ENCODE data around the gene FGF12. TPM values are rescaled to one million over a fixed set of nuclear protein-coding genes. Genes with fewer than 3 reads are reported as not detected.

FGF12 gene
- polyA plus RNA-seq, 3 donors, result not detected

DNA sequence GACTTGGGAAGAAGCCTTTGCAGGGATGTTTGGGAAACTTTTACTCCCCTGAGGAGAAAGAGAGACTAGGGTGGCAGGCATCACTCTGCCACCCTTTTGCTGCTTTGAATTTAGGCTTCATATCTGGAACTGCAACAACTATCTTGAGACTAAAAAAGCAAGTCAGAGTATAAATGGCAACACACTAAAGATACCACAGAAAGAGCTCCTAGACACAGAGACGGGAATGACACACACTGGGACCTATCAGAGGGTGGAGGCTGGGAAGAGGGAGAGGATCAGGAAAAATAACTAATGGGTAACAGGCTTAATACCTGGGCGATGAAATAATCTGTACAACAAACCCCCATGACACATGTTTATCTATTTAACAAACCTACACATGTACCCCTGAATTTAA is 237.8 kb downstream of the FGF12 start:
- WGBS (ENCODE audit: insufficient coverage), result no CpG with 5 or more reads among the region's 2 CpGs
- intact Hi-C loops (cut with micrococcal nuclease), result no loop called here
- Mint-ChIP-seq H3K27ac (no peak overlapping the region), H3K9me3 (no peaks in the 10 kb centered on the region), H3K36me3 (no peaks in the 10 kb centered on the region), H3K4me3 (no peak overlapping the region), H3K27me3 (ENCODE audit: low read depth in 3 of 3) (no peaks in the 10 kb centered on the region), H3K4me1 (no peaks in the 10 kb centered on the region)
- TF ChIP-seq, protein P1, sequence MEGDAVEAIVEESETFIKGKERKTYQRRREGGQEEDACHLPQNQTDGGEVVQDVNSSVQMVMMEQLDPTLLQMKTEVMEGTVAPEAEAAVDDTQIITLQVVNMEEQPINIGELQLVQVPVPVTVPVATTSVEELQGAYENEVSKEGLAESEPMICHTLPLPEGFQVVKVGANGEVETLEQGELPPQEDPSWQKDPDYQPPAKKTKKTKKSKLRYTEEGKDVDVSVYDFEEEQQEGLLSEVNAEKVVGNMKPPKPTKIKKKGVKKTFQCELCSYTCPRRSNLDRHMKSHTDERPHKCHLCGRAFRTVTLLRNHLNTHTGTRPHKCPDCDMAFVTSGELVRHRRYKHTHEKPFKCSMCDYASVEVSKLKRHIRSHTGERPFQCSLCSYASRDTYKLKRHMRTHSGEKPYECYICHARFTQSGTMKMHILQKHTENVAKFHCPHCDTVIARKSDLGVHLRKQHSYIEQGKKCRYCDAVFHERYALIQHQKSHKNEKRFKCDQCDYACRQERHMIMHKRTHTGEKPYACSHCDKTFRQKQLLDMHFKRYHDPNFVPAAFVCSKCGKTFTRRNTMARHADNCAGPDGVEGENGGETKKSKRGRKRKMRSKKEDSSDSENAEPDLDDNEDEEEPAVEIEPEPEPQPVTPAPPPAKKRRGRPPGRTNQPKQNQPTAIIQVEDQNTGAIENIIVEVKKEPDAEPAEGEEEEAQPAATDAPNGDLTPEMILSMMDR (IDR thresholded peaks at IDR 0.05), result no peak
- Histone ChIP-seq H3K27me3 (ENCODE audit: control insufficient read depth in 2 of 2, insufficient read depth in 2 of 2, low read length in 2 of 2) (no peaks in the 10 kb centered on the region), H3K9me3 (replicated peaks in 1 of 2; ENCODE audit: control insufficient read depth in 1 of 2, insufficient read depth in 1 of 2, low read length in 2 of 2) (no peaks in the 10 kb centered on the region), H3K4me3 (replicated peaks in 1 of 3; ENCODE audit: low read depth in 2 of 3, low read length in 3 of 3) (no peak overlapping the region), H4K20me1 (ENCODE audit: insufficient read depth, low read length) (no peaks in the 10 kb centered on the region), H3K4me2 (replicated peaks; ENCODE audit: extremely low read depth, low read length, poor library complexity, severe bottlenecking) (no peak overlapping the region), H3K27ac (ENCODE audit: low read depth in 1 of 2, low read length in 2 of 2) (no peak overlapping the region), H3K9ac (ENCODE audit: insufficient read depth, low read length, poor library complexity, severe bottlenecking) (no peak overlapping the region), H3K36me3 (replicated peaks in 1 of 2; ENCODE audit: control insufficient read depth in 1 of 2, insufficient read depth in 2 of 2, low read length in 2 of 2) (no peaks in the 10 kb centered on the region), H2AFZ (ENCODE audit: insufficient read depth, low read depth, low read length, poor library complexity, severe bottlenecking) (no peak overlapping the region), H3K4me1 (ENCODE audit: control insufficient read depth in 1 of 2, insufficient read depth in 2 of 2, low read length in 2 of 2) (no peaks in the 10 kb centered on the region), H3K79me2 (ENCODE audit: insufficient read depth, low read length) (no peaks in the 10 kb centered on the region)
- no peak for DNase-seq

DNA sequence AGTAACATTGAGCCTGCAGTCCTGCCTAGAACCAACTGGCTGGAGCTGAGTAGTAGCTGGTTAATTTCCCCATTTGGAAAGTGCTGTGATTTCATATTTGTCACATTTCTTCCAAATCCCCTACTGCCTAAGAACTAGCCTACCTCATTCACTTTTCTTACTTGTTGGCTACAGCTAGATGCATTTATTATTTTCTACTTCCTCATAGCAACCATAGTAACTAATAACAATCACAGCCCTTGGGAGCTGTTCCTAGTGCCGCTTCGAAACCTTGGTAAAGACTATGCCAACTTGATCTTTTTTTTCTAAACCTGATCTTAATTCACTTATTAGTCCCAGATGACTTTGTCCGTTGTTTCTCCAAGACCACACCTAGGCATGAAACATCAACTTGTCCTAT is 240.3 kb downstream of the FGF12 start:
- no peak overlapping the region for H3K4me3 ChIP-seq (replicated peaks in 1 of 3; ENCODE audit: low read depth in 2 of 3, low read length in 3 of 3)
- no peaks in the 10 kb centered on the region for H3K36me3 ChIP-seq (replicated peaks in 1 of 2; ENCODE audit: control insufficient read depth in 1 of 2, insufficient read depth in 2 of 2, low read length in 2 of 2)
- Mint-ChIP-seq H3K4me3 (no peak overlapping the region), H3K4me1 (no peaks in the 10 kb centered on the region), H3K27me3 (ENCODE audit: low read depth in 3 of 3) (no peaks in the 10 kb centered on the region), H3K36me3 (no peaks in the 10 kb centered on the region), H3K9me3 (no peaks in the 10 kb centered on the region), H3K27ac (no peak overlapping the region)
- H3K4me2 ChIP-seq (replicated peaks; ENCODE audit: extremely low read depth, low read length, poor library complexity, severe bottlenecking), result no peak overlapping the region
- H4K20me1 ChIP-seq (ENCODE audit: insufficient read depth, low read length), result no peaks in the 10 kb centered on the region
- 87% methylated on average over 3 of the region's 3 CpGs for WGBS (ENCODE audit: insufficient coverage)
- no peaks in the 10 kb centered on the region for H3K4me1 ChIP-seq (ENCODE audit: control insufficient read depth in 1 of 2, insufficient read depth in 2 of 2, low read length in 2 of 2)
- H3K9me3 ChIP-seq (replicated peaks in 1 of 2; ENCODE audit: control insufficient read depth in 1 of 2, insufficient read depth in 1 of 2, low read length in 2 of 2), result no peaks in the 10 kb centered on the region
- no peak overlapping the region for H2AFZ ChIP-seq (ENCODE audit: insufficient read depth, low read depth, low read length, poor library complexity, severe bottlenecking)
- intact Hi-C loops (cut with micrococcal nuclease), result no loop called here
- H3K9ac ChIP-seq (ENCODE audit: insufficient read depth, low read length, poor library complexity, severe bottlenecking), result no peak overlapping the region
- no peaks in the 10 kb centered on the region for H3K27me3 ChIP-seq (ENCODE audit: control insufficient read depth in 2 of 2, insufficient read depth in 2 of 2, low read length in 2 of 2)
- TF ChIP-seq, protein P1 (IDR thresholded peaks at IDR 0.05), result no peak
- DNase-seq, result no peak
- no peak overlapping the region for H3K27ac ChIP-seq (ENCODE audit: low read depth in 1 of 2, low read length in 2 of 2)
- H3K79me2 ChIP-seq (ENCODE audit: insufficient read depth, low read length), result no peaks in the 10 kb centered on the region

Measured in CD14-positive monocyte (primary cell).